ENCODE measurements around the gene CDKL4.
"Not testable (repeated sequence)": the region's sequence is repeated elsewhere in the genome, so short reads cannot be mapped to it uniquely, and the experiment has no call there.

The CDKL4 gene

GRCh38 chr2:39141334-39142271 lies 102.2 kb downstream of the CDKL4 start:
- no peak for DNase-seq (ENCODE audit: low read depth)

DNA sequence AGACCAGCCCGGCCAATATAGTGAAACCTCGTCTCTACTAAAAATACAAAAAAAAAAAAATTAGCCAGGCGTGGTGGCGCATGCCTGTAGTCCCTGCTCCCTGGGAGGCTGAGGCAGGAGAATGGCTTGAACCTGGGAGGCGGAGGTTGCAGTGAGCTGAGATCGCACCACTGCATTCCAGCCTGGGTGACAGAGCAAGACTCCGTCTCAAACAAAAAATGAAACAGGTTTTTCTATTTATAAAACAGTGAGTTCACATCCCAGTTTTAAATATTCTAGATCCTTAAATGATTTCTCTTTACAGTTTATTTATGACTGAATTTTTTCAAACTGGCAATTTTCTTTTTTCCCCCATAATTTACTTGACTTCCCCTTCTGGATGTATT lies 102.8 kb downstream of the CDKL4 start:
- DNase-seq (ENCODE audit: low read depth) = not testable (repeated sequence)

DNA sequence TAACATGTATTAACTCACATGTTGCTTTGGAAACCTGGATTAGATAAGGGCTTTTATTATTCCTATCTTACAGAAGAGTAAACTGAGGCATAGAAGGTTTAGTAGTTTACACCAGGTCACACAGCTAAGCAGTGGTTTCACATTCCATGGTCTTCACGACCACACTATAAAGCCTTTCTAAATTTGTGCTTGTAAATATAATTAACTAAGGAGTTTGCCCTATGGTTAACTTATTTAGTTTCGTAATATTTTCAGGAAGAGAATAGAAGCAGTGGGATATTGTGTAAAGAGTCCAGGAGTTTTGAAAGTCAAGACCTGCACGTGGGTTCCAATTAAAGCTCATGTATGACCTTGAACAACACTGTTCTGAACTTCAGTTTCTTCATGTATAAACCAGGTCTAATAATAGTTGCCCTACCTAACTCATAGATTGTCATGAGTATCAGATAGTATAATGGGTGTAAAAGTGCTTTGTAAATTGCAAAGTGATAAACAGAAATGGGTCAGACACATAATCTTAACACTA lies 103.4 kb downstream of the CDKL4 start:
- no peak for DNase-seq (ENCODE audit: low read depth)

GRCh38 chr2:39139511-39140237 lies 104.1 kb downstream of the CDKL4 start:
- no peak for DNase-seq (ENCODE audit: low read depth)

DNA sequence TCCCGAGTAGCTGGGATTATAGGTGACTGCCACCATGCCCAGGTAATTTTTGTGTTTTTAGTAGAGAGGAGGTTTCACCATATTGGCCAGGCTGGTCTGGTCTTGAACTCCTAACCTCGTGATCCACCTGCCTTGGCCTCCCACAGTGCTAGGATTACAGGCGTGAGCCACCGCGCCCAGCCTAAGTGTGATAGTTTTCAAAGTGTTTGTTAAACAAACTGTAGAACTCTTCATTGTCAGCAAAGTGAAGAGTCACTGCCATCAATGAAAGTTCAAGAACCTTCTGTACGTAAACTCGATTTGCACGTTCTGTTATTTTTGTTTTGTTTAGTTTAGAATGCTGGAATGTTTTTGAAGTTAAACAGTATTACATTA lies 104.9 kb downstream of the CDKL4 start:
- no peak for DNase-seq (ENCODE audit: low read depth)

GRCh38 chr2:39138187-39138836 lies 105.5 kb downstream of the CDKL4 start:
- not testable (repeated sequence) for DNase-seq (ENCODE audit: low read depth)

DNA sequence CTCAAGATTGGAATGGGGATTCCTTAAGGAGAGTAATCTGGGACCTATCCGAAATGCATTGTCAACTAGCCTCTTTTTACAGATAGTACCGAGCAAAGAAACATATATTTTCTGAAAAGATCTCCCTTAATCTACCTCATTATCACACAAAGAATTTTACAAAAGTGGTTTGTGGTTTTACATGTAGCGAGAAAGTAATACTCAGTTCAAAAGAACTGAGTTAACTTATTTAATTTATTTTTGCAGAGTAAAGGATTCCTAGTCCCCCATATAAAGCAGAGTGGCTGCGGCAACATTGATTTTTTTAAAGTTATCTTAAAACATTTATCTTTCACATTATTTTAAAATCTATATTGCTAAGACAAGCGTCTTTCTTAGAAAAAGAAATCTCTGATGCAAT lies 107.0 kb downstream of the CDKL4 start:
- DNase-seq (ENCODE audit: low read depth) = no peak

GRCh38 chr2:39135690-39136259 lies 108.0 kb downstream of the CDKL4 start:
- no peak for DNase-seq (ENCODE audit: low read depth)

GRCh38 chr2:39133215-39133851 lies 110.4 kb downstream of the CDKL4 start:
- no peak for DNase-seq (ENCODE audit: low read depth)

GRCh38 chr2:39128919-39129391 lies 114.8 kb downstream of the CDKL4 start:
- no peak for DNase-seq (ENCODE audit: low read depth)

- no peak for DNase-seq (ENCODE audit: low read depth)
Observed at GRCh38 chr2:39127973-39128372, 115.8 kb downstream of the CDKL4 start.
